ENCODE measurements around the gene CAPN15.

- TF ChIP-seq ZFP30 (CRISPR knock-in tag; IDR thresholded peaks at IDR 0.05): no peak
- TF ChIP-seq ARNTL (CRISPR knock-in tag; IDR thresholded peaks at IDR 0.05; ENCODE audit: borderline replicate concordance, low read depth): no peak
- no peak for TF ChIP-seq CSDC2 (CRISPR knock-in tag; IDR thresholded peaks at IDR 0.05)
- no peak for TF ChIP-seq CREB5 (CRISPR knock-in tag; IDR thresholded peaks at IDR 0.05; ENCODE audit: low read depth)
- no peak for TF ChIP-seq PPARA (CRISPR knock-in tag; IDR thresholded peaks at IDR 0.05; ENCODE audit: borderline replicate concordance)
Measured at GRCh38 chr16:491220-491919, 36.1 kb upstream of the CAPN15 start.
